Ecto neural progenitor cell (in vitro differentiated cells): ENCODE data around the gene HDAC3.
A peak's percentile ranks its signal among the peaks of the same experiment; 100 is the strongest.

ENCODE experiments used
- DNase-seq: peaks from one replicate; pipeline ENCODE4 v3.0.0-alpha.2; 2018; ENCODE audit warnings: low spot score

Gene HDAC3

GRCh38 chr5:141657937-141658545 is 21.4 kb upstream of the HDAC3 start:
- no peak for DNase-seq

GRCh38 chr5:141657404-141657803 is 20.8 kb upstream of the HDAC3 start:
- no peak for DNase-seq

GRCh38 chr5:141656396-141656795 is 19.7 kb upstream of the HDAC3 start:
- no peak for DNase-seq

GRCh38 chr5:141655020-141655419 is 18.4 kb upstream of the HDAC3 start:
- DNase-seq, result no peak

- no peak for DNase-seq
Observed at GRCh38 chr5:141654298-141654697, 17.6 kb upstream of the HDAC3 start.

- no peak for DNase-seq
Observed at GRCh38 chr5:141651728-141652105, 15.1 kb upstream of the HDAC3 start.

GRCh38 chr5:141650851-141651727 is 14.4 kb upstream of the HDAC3 start, which contains the start of gene FCHSD1:
FCHSD1 (minus strand) TSS chr5:141651418; CDS start chr5:141651368, 50 bp downstream.
- DNase-seq, result peak; percentile 97

- DNase-seq, result no peak
Observed at GRCh38 chr5:141649972-141650371, 13.3 kb upstream of the HDAC3 start.

GRCh38 chr5:141649056-141649688 is 12.5 kb upstream of the HDAC3 start:
- peak; percentile 35 for DNase-seq

GRCh38 chr5:141647851-141648250 is 11.2 kb upstream of the HDAC3 start:
- no peak for DNase-seq

- DNase-seq, result no peak
Observed at GRCh38 chr5:141647242-141647641, 10.6 kb upstream of the HDAC3 start.

GRCh38 chr5:141646026-141646425 is 9.4 kb upstream of the HDAC3 start:
- DNase-seq, result no peak

- DNase-seq, result no peak
Observed at GRCh38 chr5:141641634-141642267, 5.1 kb upstream of the HDAC3 start.

- no peak for DNase-seq
Observed at GRCh38 chr5:141640698-141641097, 4.0 kb upstream of the HDAC3 start.

- DNase-seq, result no peak
Observed at GRCh38 chr5:141640051-141640415, 3.4 kb upstream of the HDAC3 start.

GRCh38 chr5:141639357-141640050 is 2.9 kb upstream of the HDAC3 start:
- DNase-seq, result peak; percentile 34

GRCh38 chr5:141638771-141639170 is 2.1 kb upstream of the HDAC3 start:
- DNase-seq, result no peak

- DNase-seq, result peak; percentile 89
Observed at GRCh38 chr5:141637767-141638419, 1.2 kb upstream of the HDAC3 start.

- DNase-seq, result peak; percentile 66
Observed at GRCh38 chr5:141637123-141637766, 596 bp upstream of the HDAC3 start.

GRCh38 chr5:141636106-141636412 is 590 bp downstream of the HDAC3 start:
- DNase-seq, result no peak

- DNase-seq, result no peak
Observed at GRCh38 chr5:141635646-141636045, 1.0 kb downstream of the HDAC3 start.
